Fibroblast of skin of right quadriceps (primary cell): Measurements from ENCODE around the gene IFT22.
"Not testable (repeated sequence)": the region's sequence is repeated elsewhere in the genome, so short reads cannot be mapped to it uniquely, and the experiment has no call there.

Experiments
- DNase-seq: peaks from one replicate; pipeline ENCODE4 v3.0.0-alpha.2; 2013

The IFT22 gene

GRCh38 chr7:101277155-101277554 is 44.5 kb downstream of the IFT22 start:
- DNase-seq: no peak

DNA sequence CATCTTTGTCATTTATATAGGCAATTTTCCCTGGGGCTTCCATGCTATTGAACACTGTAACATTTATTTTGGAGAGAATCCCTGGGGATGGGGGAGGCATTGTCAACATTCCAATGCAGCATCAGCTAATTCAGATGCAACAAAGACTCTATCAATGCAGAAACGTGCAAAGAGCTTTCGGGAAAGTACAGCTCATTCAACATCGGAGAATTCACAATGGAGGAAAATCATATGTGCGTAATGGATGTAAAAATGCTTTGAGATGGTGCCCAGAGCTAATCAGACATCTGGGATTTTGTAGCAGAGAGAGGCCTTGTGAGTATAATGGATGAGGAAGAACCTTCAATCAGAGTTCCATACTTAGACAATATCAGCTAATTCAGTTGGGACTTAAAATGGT is 48.4 kb downstream of the IFT22 start:
- DNase-seq: no peak

- no peak for DNase-seq
These were observed 50.6 kb downstream of the IFT22 start for GRCh38 chr7:101271021-101271420.

- no peak for DNase-seq
These were observed 51.9 kb downstream of the IFT22 start for GRCh38 chr7:101269664-101270063.

- no peak for DNase-seq
These were observed 55.7 kb downstream of the IFT22 start for GRCh38 chr7:101265622-101266516.

DNA sequence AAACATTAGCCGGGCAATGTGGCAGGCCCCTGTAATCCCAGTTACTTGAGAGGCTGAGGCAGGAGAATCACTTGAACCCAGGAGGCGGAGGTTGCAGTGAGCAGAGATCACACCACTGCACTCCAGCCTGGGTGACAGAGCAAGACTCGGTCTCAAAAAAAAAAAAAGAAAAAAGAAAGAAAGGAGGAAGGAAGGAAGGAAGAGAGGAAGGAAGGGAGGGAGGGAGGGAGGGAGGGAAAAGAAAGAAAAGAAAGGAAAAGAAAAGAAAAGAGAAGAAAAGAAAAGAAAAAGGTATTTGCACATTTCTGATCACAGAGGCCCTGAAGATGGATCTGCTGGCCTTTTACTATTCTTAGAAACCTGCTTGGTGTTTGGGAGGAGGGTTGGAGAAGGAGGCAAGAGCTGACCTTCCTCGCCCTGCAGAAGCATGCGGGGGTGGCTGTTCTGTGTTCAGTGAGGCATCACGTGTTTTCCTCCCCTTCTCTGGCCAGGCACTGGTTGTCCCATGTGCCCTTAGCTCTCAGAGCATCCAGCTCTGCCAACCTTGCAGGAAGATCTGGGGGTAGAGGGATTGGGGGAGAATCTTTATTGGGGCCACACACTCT is 57.4 kb downstream of the IFT22 start:
- DNase-seq: not testable (repeated sequence)
